ENCODE results near the gene CELA2B.
"Not testable (repeated sequence)": the region's sequence is repeated elsewhere in the genome, so short reads cannot be mapped to it uniquely, and the experiment has no call there.

Gene CELA2B

DNA sequence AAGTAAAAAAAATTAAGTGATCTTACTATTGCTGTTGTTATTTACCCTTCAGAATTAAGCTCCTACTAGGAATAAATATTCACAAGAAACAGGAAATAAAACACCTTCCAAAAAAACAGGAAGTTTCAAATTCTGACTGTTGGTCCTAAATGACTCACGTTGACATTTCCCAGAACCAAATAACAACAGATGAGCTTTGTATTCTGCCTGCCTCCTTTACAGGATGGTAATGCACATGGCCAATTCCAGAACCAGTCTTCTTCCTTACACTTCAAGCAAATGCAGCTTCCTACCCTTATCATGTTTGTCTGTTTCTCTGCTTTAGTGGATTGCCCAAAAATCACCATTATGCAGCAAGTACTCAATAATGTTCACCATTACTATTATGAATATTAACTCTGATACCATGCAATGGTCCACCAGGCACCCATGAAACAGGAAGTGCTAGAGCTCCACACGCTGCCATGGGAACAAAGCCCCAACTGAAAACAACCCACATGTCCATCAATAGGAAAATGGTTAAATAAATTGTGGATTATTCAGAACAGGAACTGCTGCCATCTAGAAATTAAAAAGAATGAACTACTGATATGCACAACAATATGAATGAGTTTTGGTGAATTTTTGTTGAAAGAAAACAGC lies 39.2 kb downstream of the CELA2B start:
- no peak overlapping the region for H3K27ac ChIP-seq
- TF ChIP-seq, protein P1, sequence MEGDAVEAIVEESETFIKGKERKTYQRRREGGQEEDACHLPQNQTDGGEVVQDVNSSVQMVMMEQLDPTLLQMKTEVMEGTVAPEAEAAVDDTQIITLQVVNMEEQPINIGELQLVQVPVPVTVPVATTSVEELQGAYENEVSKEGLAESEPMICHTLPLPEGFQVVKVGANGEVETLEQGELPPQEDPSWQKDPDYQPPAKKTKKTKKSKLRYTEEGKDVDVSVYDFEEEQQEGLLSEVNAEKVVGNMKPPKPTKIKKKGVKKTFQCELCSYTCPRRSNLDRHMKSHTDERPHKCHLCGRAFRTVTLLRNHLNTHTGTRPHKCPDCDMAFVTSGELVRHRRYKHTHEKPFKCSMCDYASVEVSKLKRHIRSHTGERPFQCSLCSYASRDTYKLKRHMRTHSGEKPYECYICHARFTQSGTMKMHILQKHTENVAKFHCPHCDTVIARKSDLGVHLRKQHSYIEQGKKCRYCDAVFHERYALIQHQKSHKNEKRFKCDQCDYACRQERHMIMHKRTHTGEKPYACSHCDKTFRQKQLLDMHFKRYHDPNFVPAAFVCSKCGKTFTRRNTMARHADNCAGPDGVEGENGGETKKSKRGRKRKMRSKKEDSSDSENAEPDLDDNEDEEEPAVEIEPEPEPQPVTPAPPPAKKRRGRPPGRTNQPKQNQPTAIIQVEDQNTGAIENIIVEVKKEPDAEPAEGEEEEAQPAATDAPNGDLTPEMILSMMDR (conservative IDR thresholded peaks at IDR 0.05), result no peak
- no peak for TF ChIP-seq ZFX (IDR thresholded peaks at IDR 0.05)

DNA sequence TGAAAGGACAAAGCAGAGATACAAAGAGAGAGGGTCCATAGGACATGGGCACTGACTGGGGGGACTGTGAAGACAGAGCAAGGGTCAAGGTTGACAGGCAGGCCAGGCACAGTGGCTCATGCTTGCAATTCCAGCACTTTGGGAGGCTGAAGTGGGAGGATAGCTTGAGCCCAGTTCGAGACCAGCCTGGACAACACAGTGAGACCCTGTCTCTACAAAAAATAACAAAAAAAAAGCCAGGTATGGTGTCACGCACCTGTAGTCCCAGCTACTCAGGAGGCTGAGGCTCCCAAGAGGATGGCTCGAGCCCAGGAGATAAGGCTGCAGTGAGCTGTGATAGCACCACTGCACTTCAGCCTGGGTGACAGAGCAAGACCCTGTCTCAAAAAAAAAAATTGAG lies 43.7 kb downstream of the CELA2B start:
- H3K27ac ChIP-seq, result no peak overlapping the region
- TF ChIP-seq ZFX (IDR thresholded peaks at IDR 0.05), result no peak
- TF ChIP-seq, protein P1 (conservative IDR thresholded peaks at IDR 0.05), result no peak

DNA sequence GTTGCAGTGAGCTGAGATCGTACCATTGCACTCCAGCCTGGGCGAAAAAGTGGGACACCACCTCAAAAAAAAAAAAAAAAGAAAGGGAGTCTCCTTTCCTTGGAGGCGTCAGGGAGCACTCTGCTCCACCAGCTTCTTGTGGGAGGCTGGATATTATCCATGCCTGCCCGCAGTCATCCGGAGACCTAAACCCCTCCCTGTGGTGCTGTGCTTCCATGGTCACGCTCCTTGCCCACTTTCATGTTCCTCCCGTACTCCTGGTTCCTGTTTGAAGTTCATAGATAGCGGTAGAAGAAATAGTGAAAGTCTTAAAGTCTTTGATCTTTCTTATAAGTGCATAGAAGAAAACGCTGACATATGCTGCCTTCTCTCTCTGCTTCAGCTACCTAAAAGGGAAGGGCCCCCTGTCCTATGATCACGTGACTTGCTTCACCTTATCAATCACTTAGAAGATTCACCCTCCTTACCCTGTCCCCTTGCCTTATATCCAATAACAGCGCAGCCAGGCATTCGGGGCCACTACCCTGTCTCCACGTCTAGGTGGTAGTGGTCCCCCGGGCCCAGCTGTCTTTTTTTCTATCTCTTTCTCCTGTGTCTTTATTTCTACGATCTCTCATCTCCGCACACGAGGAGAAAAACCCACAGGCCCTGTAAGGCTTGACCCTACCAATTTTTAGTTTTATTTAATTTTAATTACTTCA lies 45.5 kb downstream of the CELA2B start:
- H3K27ac ChIP-seq, result not testable (repeated sequence)

DNA sequence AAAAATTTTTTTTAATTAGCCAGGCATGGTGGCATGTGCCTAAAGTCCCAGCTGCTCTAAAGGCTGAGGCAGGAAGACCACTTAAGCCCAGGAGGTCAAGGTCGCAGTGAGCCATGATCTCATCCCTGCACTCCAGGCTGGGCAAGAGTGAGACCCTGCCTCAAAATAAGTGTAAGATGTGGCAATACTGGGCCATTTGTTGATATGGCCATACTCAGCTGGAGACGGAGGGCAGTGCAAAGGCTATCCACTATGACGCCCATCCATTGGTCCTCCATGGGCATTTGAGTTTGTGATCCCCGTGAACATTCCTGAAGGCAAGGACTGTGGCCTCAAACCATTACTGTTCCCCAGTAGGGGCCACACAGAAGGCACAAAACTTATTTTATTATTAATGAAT lies 46.6 kb downstream of the CELA2B start:
- no peak overlapping the region for H3K27ac ChIP-seq
- TF ChIP-seq, protein P1 (conservative IDR thresholded peaks at IDR 0.05), result no peak
- TF ChIP-seq ZFX (IDR thresholded peaks at IDR 0.05), result no peak

DNA sequence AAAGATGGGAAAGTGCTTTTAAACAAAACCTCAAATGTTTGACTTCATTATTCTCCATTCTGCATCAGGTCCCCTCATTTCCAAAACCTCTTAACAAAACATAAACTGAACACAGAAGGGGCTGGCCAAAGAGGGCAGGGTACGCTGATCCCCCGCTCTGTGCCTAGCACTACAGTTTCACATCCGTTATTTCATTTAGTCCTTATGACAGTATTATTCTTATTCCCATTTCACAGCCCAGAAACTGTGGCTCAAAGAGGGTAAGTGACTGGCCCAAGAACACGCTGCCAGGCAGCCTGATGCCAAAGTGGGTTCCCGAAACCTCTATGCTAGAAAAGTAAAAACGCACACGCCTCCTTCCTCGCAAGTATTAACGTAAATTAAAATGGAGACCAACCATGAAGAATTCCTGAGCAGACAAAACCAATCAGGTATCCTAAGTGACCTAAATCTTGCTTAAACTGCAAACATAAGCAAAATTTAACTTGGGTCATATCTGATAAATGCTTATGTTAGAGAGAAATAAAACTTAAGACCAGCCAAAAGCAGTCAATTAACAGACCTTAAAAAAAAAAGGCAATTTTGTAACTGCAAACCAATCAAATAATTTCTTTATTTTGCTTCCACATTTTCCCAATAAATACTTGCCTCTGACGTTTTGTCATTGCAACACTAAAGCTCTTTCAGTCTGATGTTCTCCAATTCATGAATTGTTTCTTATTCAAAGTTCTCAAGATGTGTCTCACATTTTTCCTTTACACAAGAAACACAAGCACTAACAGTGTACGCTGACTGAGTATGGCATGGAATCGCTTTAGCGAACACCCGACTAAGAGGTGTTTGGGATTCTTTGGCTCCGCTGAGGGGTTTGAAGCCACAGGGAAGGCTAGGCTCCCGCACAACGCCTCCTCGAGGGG lies 47.5 kb downstream of the CELA2B start:
- TF ChIP-seq, protein P1 (conservative IDR thresholded peaks at IDR 0.05), result no peak
- TF ChIP-seq ZFX (IDR thresholded peaks at IDR 0.05), result no peak
- H3K27ac ChIP-seq, result peak overlapping the region; percentile 84

DNA sequence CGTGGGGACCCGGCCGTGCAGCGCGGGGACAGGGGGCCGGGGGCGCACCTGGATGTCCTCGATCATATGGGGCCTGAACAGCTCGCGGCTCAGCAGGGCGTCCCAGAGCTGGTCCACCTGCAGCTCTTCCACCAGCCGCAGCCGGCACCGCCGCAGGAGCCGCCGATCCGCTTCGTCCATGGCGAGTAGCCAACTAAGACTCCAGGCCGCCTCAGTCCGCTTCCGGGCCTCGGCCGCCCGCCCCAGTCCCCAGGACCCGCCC lies 48.0 kb downstream of the CELA2B start, which contains the start of gene CASP9:
CASP9 (minus strand) TSS at position 195 of the 262 bp plus-strand sequence; CDS start at position 180, 15 bp downstream.
- no peak for TF ChIP-seq ZFX (IDR thresholded peaks at IDR 0.05)
- TF ChIP-seq, protein P1 (conservative IDR thresholded peaks at IDR 0.05), result no peak
- peak within 1 kb of the TSS; percentile 84 for H3K27ac ChIP-seq

DNA sequence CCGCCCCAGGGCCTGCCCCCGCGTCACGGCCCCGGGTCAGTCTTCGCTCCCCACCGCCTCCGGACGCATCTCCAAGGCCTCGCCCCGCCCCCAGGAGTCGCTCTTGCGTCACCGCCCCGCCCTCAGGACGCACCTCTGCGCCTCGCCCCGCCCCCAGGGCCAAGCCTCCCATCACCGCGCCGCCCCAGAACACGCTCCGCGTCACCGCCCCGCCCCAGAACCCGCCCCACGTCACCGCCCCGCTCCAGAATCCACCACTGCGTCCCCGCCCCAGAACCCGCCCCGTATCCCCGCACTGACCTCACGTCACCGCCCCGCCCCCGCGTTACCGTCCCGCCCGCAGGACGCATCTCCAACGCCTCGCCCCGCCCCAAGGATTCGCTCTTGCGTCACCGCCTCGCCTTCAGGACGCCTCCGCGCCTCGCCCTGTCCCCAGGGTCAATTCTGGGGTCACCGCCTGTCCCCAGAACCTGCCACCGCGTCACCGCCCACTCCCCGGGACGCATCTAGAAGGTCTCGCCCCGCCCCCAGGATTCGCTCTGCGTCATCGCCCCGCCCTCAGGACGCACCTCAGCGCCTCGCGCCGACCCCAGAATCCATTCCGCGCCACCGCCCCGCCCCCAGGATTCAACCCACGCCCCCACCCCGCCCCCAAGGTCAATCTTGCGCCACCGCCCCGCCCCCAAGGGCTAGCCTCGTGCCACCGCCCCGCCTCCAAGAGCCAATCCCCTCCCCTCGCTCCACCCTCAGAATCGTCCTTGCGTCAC lies 48.6 kb downstream of the CELA2B start:
- H3K27ac ChIP-seq, result peak overlapping the region; percentile 84
- TF ChIP-seq, protein P1 (conservative IDR thresholded peaks at IDR 0.05), result no peak
- no peak for TF ChIP-seq ZFX (IDR thresholded peaks at IDR 0.05)
